Suprapubic skin (tissue), 4 donors: ENCODE results near the gene FOXJ1.

Experiments used
- EP300 ChIP-seq: sonication (generic); formaldehyde crosslinking; IDR thresholded peaks from one replicate; pipeline ENCODE4 v1.6.1; 2017; ENCODE audit warnings: antibody characterized with exemption
- POLR2A ChIP-seq, 2 donors: fragments of 450-650 bp; IDR thresholded peaks; one replicate each; pipeline ENCODE4 v1.6.1; 2017; ENCODE audit warnings: antibody characterized with exemption in 2 of 2, mild to moderate bottlenecking in 2 of 2, moderate library complexity in 2 of 2
- POLR2AphosphoS5 ChIP-seq, 3 donors: sonication (generic); formaldehyde crosslinking; IDR thresholded peaks; one replicate each; pipeline ENCODE4 v1.6.1; 2017; ENCODE audit warnings: antibody characterized with exemption in 3 of 3
- TF ChIP-seq, protein P1 (sequence below), 2 donors: fragments of 200-600 bp in 1 of 2; fragments of 450-650 bp in 1 of 2; sonication (generic) in 1 of 2; IDR thresholded peaks; one replicate each; pipeline ENCODE4 v1.5.1; 2016 to 2019; ENCODE audit warnings: antibody characterized with exemption in 2 of 2, mild to moderate bottlenecking in 1 of 2, moderate library complexity in 1 of 2

GRCh38 chr17:76106703-76107102 is 34.3 kb downstream of the FOXJ1 start:
- no peak for TF ChIP-seq EP300
- TF ChIP-seq, protein P1, sequence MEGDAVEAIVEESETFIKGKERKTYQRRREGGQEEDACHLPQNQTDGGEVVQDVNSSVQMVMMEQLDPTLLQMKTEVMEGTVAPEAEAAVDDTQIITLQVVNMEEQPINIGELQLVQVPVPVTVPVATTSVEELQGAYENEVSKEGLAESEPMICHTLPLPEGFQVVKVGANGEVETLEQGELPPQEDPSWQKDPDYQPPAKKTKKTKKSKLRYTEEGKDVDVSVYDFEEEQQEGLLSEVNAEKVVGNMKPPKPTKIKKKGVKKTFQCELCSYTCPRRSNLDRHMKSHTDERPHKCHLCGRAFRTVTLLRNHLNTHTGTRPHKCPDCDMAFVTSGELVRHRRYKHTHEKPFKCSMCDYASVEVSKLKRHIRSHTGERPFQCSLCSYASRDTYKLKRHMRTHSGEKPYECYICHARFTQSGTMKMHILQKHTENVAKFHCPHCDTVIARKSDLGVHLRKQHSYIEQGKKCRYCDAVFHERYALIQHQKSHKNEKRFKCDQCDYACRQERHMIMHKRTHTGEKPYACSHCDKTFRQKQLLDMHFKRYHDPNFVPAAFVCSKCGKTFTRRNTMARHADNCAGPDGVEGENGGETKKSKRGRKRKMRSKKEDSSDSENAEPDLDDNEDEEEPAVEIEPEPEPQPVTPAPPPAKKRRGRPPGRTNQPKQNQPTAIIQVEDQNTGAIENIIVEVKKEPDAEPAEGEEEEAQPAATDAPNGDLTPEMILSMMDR (IDR thresholded peaks at IDR 0.05), result no peak
- no peak for TF ChIP-seq POLR2AphosphoS5 (IDR thresholded peaks at IDR 0.05)
- no peak for TF ChIP-seq POLR2A (IDR thresholded peaks at IDR 0.05)
